K562 (cell line): Measurements from ENCODE around the gene LRMDA. TPM values are rescaled to one million over a fixed set of nuclear protein-coding genes. Genes with fewer than 3 reads are reported as not detected.

Experiments used
- ATAC-seq: fragments of 200-7000 bp; cut with Tn5 transposase; 3 replicates; pipeline ENCODE4 v1.9.1; 2020; ENCODE audit warnings: moderate library complexity
- BruUV-seq: library from RNA; stranded (reverse); fragments of 400-500 nt; replicated peaks from 2 replicates; lab custom pipeline; 2021; lab: Mats Ljungman, UMichigan
- CTCF ChIA-PET: fragments of 300-600 bp; formaldehyde crosslinking; extraction: SDS; loops from one replicate; lab custom pipeline; 2021; ENCODE audit warnings: low intra/inter-chr PET ratio; lab: Yijun Ruan, JAX
- POLR2A ChIA-PET: fragments of 300-600, 350-650 bp; sonication (Branson Sonifier 250); formaldehyde crosslinking; extraction: SDS; loops from one replicate; lab custom pipeline; 2021; ENCODE audit warnings: antibody characterized with exemption, inconsistent platforms; lab: Yijun Ruan, JAX
- DNase-seq, 4 experiments: peaks; one replicate each; pipeline versions ENCODE4 v3.0.0 to v3.0.0-alpha.2; 2011 to 2018; ENCODE audit warnings: low spot score in 3 of 4, mixed read lengths in 3 of 4; ENCODE audit errors: extremely low read depth in 1 of 4
- FAIRE-seq: peaks from 2 replicates; lab custom pipeline; 2011; peaks lifted over from hg19 to GRCh38; lab: Jason Lieb, UNC
- H2AFZ ChIP-seq: 2 replicates; pipeline ENCODE4 v1.6.0; 2011; ENCODE audit warnings: low read depth, low read length, control low read depth, inconsistent platforms
- H3K27ac ChIP-seq: fragments of 200-600 bp; 3 replicates; pipeline ENCODE4 v1.8.0; 2011; ENCODE audit warnings: low read depth, mild to moderate bottlenecking, control low read depth, inconsistent platforms, low read length, moderate library complexity, mixed read lengths; ENCODE audit errors: extremely low read depth
- H3K27me3 ChIP-seq, 2 experiments: fragments of 300-600 bp in 1 of 2; 2 replicates in 1 of 2; 3 replicates in 1 of 2; pipeline versions ENCODE4 v1.6.0 to v1.8.0; 2011; ENCODE audit warnings: inconsistent platforms in 2 of 2, low read length in 2 of 2, mild to moderate bottlenecking in 1 of 2, mixed read lengths in 1 of 2, moderate library complexity in 1 of 2; ENCODE audit not compliant: control insufficient read depth in 2 of 2, insufficient read depth in 2 of 2
- H3K36me3 ChIP-seq: fragments of 300-600 bp; 3 replicates; pipeline ENCODE4 v1.8.0; 2011; ENCODE audit warnings: mild to moderate bottlenecking, low read length, inconsistent platforms; ENCODE audit not compliant: control insufficient read depth, insufficient read depth
- H3K4me1 ChIP-seq, 2 experiments: fragments of 200-600 bp in 1 of 2; replicated peaks in 1 of 2; 2 replicates in 1 of 2; 3 replicates in 1 of 2; pipeline versions ENCODE4 v1.5.1 to v1.8.0; 2011; ENCODE audit warnings: inconsistent platforms in 2 of 2, low read length in 2 of 2, mild to moderate bottlenecking in 1 of 2, mixed read lengths in 1 of 2, moderate library complexity in 1 of 2; ENCODE audit not compliant: control insufficient read depth in 2 of 2, insufficient read depth in 2 of 2
- H3K4me2 ChIP-seq: 2 replicates; pipeline ENCODE4 v1.6.1; 2011; ENCODE audit warnings: low read length, control low read depth, inconsistent platforms, mixed read lengths; ENCODE audit not compliant: insufficient read depth
- H3K4me3 ChIP-seq: fragments of 200-600 bp; sonication (generic), shearing (Covaris generic); 2 replicates; pipeline ENCODE4 v1.5.1; 2016; ENCODE audit warnings: control low read depth, inconsistent platforms
- H3K79me2 ChIP-seq: fragments of 200-600 bp; 3 replicates; pipeline ENCODE4 v1.8.0; 2011; ENCODE audit warnings: low read length, inconsistent platforms; ENCODE audit not compliant: control insufficient read depth, insufficient read depth
- H3K9ac ChIP-seq, 2 experiments: 2 replicates each; pipeline versions ENCODE4 v1.6.0 to v1.6.1; 2011; ENCODE audit warnings: low read depth in 2 of 2, low read length in 2 of 2, control low read depth in 1 of 2, inconsistent platforms in 1 of 2, mild to moderate bottlenecking in 1 of 2, mixed read lengths in 1 of 2; ENCODE audit not compliant: insufficient read depth in 1 of 2
- H3K9me1 ChIP-seq: one replicate; pipeline ENCODE4 v1.6.0; 2011; ENCODE audit warnings: inconsistent platforms, mild to moderate bottlenecking, low read length, moderate library complexity; ENCODE audit not compliant: control insufficient read depth, insufficient read depth
- H3K9me3 ChIP-seq: replicated peaks from 2 replicates; pipeline ENCODE4 v1.5.1; 2011; ENCODE audit warnings: low read depth, low read length, inconsistent platforms; ENCODE audit not compliant: control insufficient read depth, insufficient read depth
- H4K20me1 ChIP-seq: replicated peaks from 2 replicates; pipeline ENCODE4 v1.6.1; 2011; ENCODE audit warnings: low read length, inconsistent platforms, mixed read lengths; ENCODE audit not compliant: control insufficient read depth, insufficient read depth
- BHLHE40 ChIP-seq: IDR thresholded peaks from 2 replicates; pipeline ENCODE4 v1.6.1; 2011; ENCODE audit warnings: low read length, improper control_type of control experiment
- CEBPB ChIP-seq: fragments of 450-650 bp; IDR thresholded peaks from 2 replicates; pipeline ENCODE4 v1.6.1; 2016; ENCODE audit warnings: missing genetic modification characterization, missing compliant biosample characterization
- FOXM1 ChIP-seq, 2 experiments: fragments of 450-650 bp in 1 of 2; sonication (generic) in 1 of 2; formaldehyde crosslinking in 1 of 2; IDR thresholded peaks; 2 replicates each; pipeline versions ENCODE4 v1.6.1 to v1.9.0; 2017 to 2022; ENCODE audit warnings: low read depth in 2 of 2, mild to moderate bottlenecking in 2 of 2, missing genetic modification reagents in 1 of 2, moderate library complexity in 1 of 2
- HEY1 ChIP-seq: fragments of 250-450 bp; sonication (Bioruptor Pico); IDR thresholded peaks from 2 replicates; pipeline ENCODE4 v1.5.0; 2020; ENCODE audit warnings: mild to moderate bottlenecking, moderate library complexity, borderline replicate concordance
- HMBOX1 ChIP-seq: sonication (generic); IDR thresholded peaks from 2 replicates; pipeline ENCODE4 v1.6.1; 2016
- HNRNPL ChIP-seq: fragments of 200-400 bp; formaldehyde crosslinking; IDR thresholded peaks from 2 replicates; pipeline ENCODE4 v1.6.1; 2017; ENCODE audit warnings: low read depth, mild to moderate bottlenecking, low read length
- KAT2B ChIP-seq: IDR thresholded peaks from one replicate; pipeline ENCODE4 v1.6.1; 2012; ENCODE audit warnings: low read depth, mild to moderate bottlenecking, control low read depth, inconsistent platforms, low read length, moderate library complexity
- KAT8 ChIP-seq: fragments of 450-650 bp; IDR thresholded peaks from 2 replicates; pipeline ENCODE4 v1.6.1; 2016; ENCODE audit warnings: low read depth, mild to moderate bottlenecking
- KLF10 ChIP-seq: fragments of 250-450 bp; sonication (Bioruptor Pico); IDR thresholded peaks from 2 replicates; pipeline ENCODE4 v1.6.1; 2021; ENCODE audit warnings: matching md5 sums
- MNT ChIP-seq, 2 experiments: fragments of 450-650 bp; conservative IDR thresholded peaks; 2 replicates each; pipeline ENCODE4 v1.6.1; 2017; ENCODE audit warnings: mild to moderate bottlenecking in 2 of 2, moderate library complexity in 2 of 2
- SRSF1 ChIP-seq: fragments of 200-400 bp; formaldehyde crosslinking; IDR thresholded peaks from 2 replicates; pipeline ENCODE4 v1.6.1; 2017; ENCODE audit warnings: mild to moderate bottlenecking, low read depth, low read length, moderate library complexity
- TCF15 ChIP-seq: fragments of 250-450 bp; sonication (Bioruptor Pico); IDR thresholded peaks from 2 replicates; pipeline ENCODE4 v1.8.0; 2022; ENCODE audit warnings: moderate library complexity, mild to moderate bottlenecking, inconsistent platforms
- THRA ChIP-seq: fragments of 450-650 bp; IDR thresholded peaks from 2 replicates; pipeline ENCODE4 v1.6.1; 2017; ENCODE audit warnings: mild to moderate bottlenecking, moderate library complexity
- ZNF239 ChIP-seq: fragments of 250-450 bp; sonication (Bioruptor Pico); IDR thresholded peaks from 2 replicates; pipeline ENCODE4 v1.4.0; 2020; ENCODE audit warnings: mild to moderate bottlenecking
- ZNF263 ChIP-seq: sonication (generic); formaldehyde crosslinking; IDR thresholded peaks from 2 replicates; pipeline ENCODE4 v1.8.0; 2022; ENCODE audit warnings: mild to moderate bottlenecking, missing genetic modification reagents, borderline replicate concordance
- ZNF431 ChIP-seq: sonication (generic); formaldehyde crosslinking; IDR thresholded peaks from 2 replicates; pipeline ENCODE4 v1.8.0; 2022; ENCODE audit warnings: mild to moderate bottlenecking, missing genetic modification reagents
- ZZZ3 ChIP-seq: fragments of 450-650 bp; IDR thresholded peaks from 2 replicates; pipeline ENCODE4 v1.6.1; 2016; ENCODE audit warnings: antibody characterized with exemption, mild to moderate bottlenecking, moderate library complexity
- WGBS: fragments of 100-300 bp; shearing (Covaris generic); methylation state at CpG from one replicate; pipeline ENCODE4 v1.1.6; 2016; ENCODE audit warnings: low coverage, mixed read lengths; ENCODE audit not compliant: insufficient coverage; ENCODE audit errors: missing lambda C conversion rate; 5-methylcytosine and 5-hydroxymethylcytosine counted together
- in situ Hi-C: fragments of 300-500 bp; cut with MboI; formaldehyde crosslinking; loops from 4 replicates; pipeline ENCODE4 v1.15.0; 2018; ENCODE audit warnings: inconsistent platforms, mixed read lengths
- intact Hi-C: fragments of 100-400 bp; cut with micrococcal nuclease; formaldehyde crosslinking; loops from 2 replicates; pipeline ENCODE4 v1.14.2; 2022
- polyA plus RNA-seq, 8 experiments: library from polyadenylated mRNA; depleted of rRNA in 4 of 8; stranded (reverse) in 5 of 8; unstranded in 3 of 8; fragments of >200 nt; fragmentation: Nextera tagmentation in 2 of 8; fragmentation: Illumina TruSeq in 1 of 8; extraction: Ambion mirVana in 2 of 8; extraction: Trizol in 1 of 8; gene quantifications; 2 replicates each; pipeline versions ENCODE4 v1.2.1 to v1.2.3, GENCODE V29; 2011 to 2014; ENCODE audit warnings: inconsistent platforms in 1 of 8, missing spikeins in 1 of 8
- total RNA-seq, 7 experiments: library from RNA; depleted of rRNA in 6 of 7; stranded (reverse); fragments of >200 nt in 6 of 7; fragmentation: Illumina TruSeq in 2 of 7; extraction: Trizol in 2 of 7; gene quantifications; 2 replicates each; pipeline versions ENCODE4 v1.2.1 to v1.2.3, GENCODE V29; 2011 to 2021; ENCODE audit warnings: low replicate concordance in 1 of 7

LRMDA gene
- total and polyA plus RNA-seq, 9 of the 15 experiments (the other 6 are each of a cell fraction or from before 2014, with no cell fraction given) = 0.25 TPM; not detected in 8

GRCh38 chr10:75556320-75556719 lies 124.9 kb downstream of the LRMDA start:
- intact Hi-C loops = no loop called here
- DNase-seq (no peak), FAIRE-seq (no peak), ATAC-seq (no peak)
- no TSS peak for BruUV-seq
- H3K9me3 ChIP-seq = no peaks in the 10 kb centered on the region
- H3K9ac ChIP-seq = no peak overlapping the region
- H3K27ac ChIP-seq = no peak overlapping the region
- WGBS = 3% methylated on average over 2 of the region's 2 CpGs
- H4K20me1 ChIP-seq = no peaks in the 10 kb centered on the region
- no peak overlapping the region for H3K4me3 ChIP-seq
- in situ Hi-C loops = no loop called here
- H3K4me1 ChIP-seq = no peaks in the 10 kb centered on the region
- ChIA-PET POLR2A (interaction anchor here (2.5 kb wide), 1 partner anchor 11 kb away, joined by 8 read pairs; no protein-coding TSS in a partner anchor), CTCF (no interaction called here)
- no peaks in the 10 kb centered on the region for H3K36me3 ChIP-seq
- no peak overlapping the region for H3K4me2 ChIP-seq
- H2AFZ ChIP-seq = no peak overlapping the region
- TF ChIP-seq KAT8 (no peak), FOXM1 (IDR thresholded peaks at IDR 0.05; ENCODE audit: low read depth) (no peak), FOXM1 (CRISPR knock-in tag; IDR thresholded peaks at IDR 0.05; ENCODE audit: low read depth) (no peak), HNRNPL (no peak), KLF10 (CRISPR knock-in tag) (no peak), HMBOX1 (no peak), ZNF263 (CRISPR knock-in tag) (no peak), ZNF239 (no peak), MNT (conservative IDR thresholded peaks at IDR 0.05) (no peak), HEY1 (CRISPR knock-in tag) (no peak), TCF15 (CRISPR knock-in tag) (no peak), SRSF1 (no peak), CEBPB (tag) (no peak), KAT2B (no peak), BHLHE40 (no peak), THRA (no peak), ZNF431 (no peak), ZZZ3 (no peak)
- no peaks in the 10 kb centered on the region for H3K9me1 ChIP-seq
- no peaks in the 10 kb centered on the region for H3K79me2 ChIP-seq
- H3K27me3 ChIP-seq = no peaks in the 10 kb centered on the region
